PC-9 (cell line): ENCODE data around the gene EVI5L. TPM values are rescaled to one million over a fixed set of nuclear protein-coding genes. Genes with fewer than 3 reads are reported as not detected.

Experiments
- BruUV-seq: library from RNA; stranded (reverse); fragments of 400-500 nt; replicated peaks from 2 replicates; lab custom pipeline; 2021; lab: Mats Ljungman, UMichigan
- CTCF ChIA-PET: fragments of 300-600 bp; sonication (Branson Sonifier 250); formaldehyde crosslinking; loops from one replicate; lab custom pipeline; 2022; ENCODE audit warnings: antibody characterized with exemption; lab: Charles Lee
- POLR2A ChIA-PET: fragments of 300-600 bp; sonication (Branson Sonifier 250); formaldehyde crosslinking; loops from one replicate; lab custom pipeline; 2022; ENCODE audit warnings: antibody characterized with exemption; ENCODE audit not compliant: unreplicated experiment; lab: Charles Lee
- DNase-seq, 2 experiments: peaks; one replicate each; pipeline versions ENCODE4 v3.0.0 to v3.0.0-alpha.2; 2015 to 2022; ENCODE audit warnings: mixed read lengths in 1 of 2
- H2AFZ ChIP-seq: fragments of 200-600 bp; sonication (generic); 2 replicates; pipeline ENCODE4 v1.8.1; 2017; ENCODE audit warnings: antibody characterized with exemption
- H3F3A ChIP-seq: fragments of 200-600 bp; sonication (generic); 2 replicates; pipeline ENCODE4 v1.8.1; 2017; ENCODE audit warnings: antibody characterized with exemption, mild to moderate bottlenecking, low read depth; ENCODE audit not compliant: insufficient read depth
- H3K27ac ChIP-seq: fragments of 200-600 bp; sonication (generic); 2 replicates; pipeline ENCODE4 v1.6.1; 2016; ENCODE audit warnings: mixed run types
- H3K27me3 ChIP-seq: fragments of 200-600 bp; sonication (generic); 2 replicates; pipeline ENCODE4 v1.6.1; 2016; ENCODE audit warnings: low read depth, mixed run types; ENCODE audit not compliant: insufficient read depth
- H3K36me3 ChIP-seq: fragments of 200-600 bp; sonication (generic); 2 replicates; pipeline ENCODE4 v1.6.1; 2016; ENCODE audit warnings: low read depth, mixed run types
- H3K4me1 ChIP-seq: fragments of 200-600 bp; sonication (generic); replicated peaks from 2 replicates; pipeline ENCODE4 v1.6.1; 2016; ENCODE audit warnings: mixed run types; ENCODE audit not compliant: insufficient read depth
- H3K4me2 ChIP-seq: fragments of 200-600 bp; sonication (generic); 2 replicates; pipeline ENCODE4 v1.6.1; 2017; ENCODE audit warnings: mixed run types
- H3K4me3 ChIP-seq: fragments of 200-600 bp; sonication (generic); 2 replicates; pipeline ENCODE4 v1.6.1; 2016; ENCODE audit warnings: mixed run types
- H3K79me2 ChIP-seq: fragments of 200-600 bp; sonication (generic); 2 replicates; pipeline ENCODE4 v1.6.1; 2017; ENCODE audit warnings: low read depth, mixed run types
- H3K9me2 ChIP-seq: fragments of 200-600 bp; sonication (generic); 2 replicates; pipeline ENCODE4 v1.8.1; 2017; ENCODE audit warnings: mild to moderate bottlenecking; ENCODE audit not compliant: insufficient read depth
- H3K9me3 ChIP-seq: fragments of 200-600 bp; sonication (generic); 2 replicates; pipeline ENCODE4 v1.8.1; 2016; ENCODE audit warnings: low read depth; ENCODE audit not compliant: insufficient read depth
- H4K20me1 ChIP-seq: fragments of 200-600 bp; sonication (generic); 2 replicates; pipeline ENCODE4 v1.8.1; 2017; ENCODE audit not compliant: insufficient read depth
- EZH2 ChIP-seq: fragments of 200-600 bp; sonication (generic); IDR thresholded peaks from 2 replicates; pipeline ENCODE4 v1.8.0; 2017; ENCODE audit warnings: antibody characterized with exemption, low read depth
- intact Hi-C: fragments of 100-400 bp; cut with micrococcal nuclease; formaldehyde crosslinking; loops from one replicate; pipeline ENCODE4 v1.10.0; 2022; ENCODE audit not compliant: unreplicated experiment
- total RNA-seq: library from RNA; stranded (reverse); gene quantifications from 2 replicates; pipeline ENCODE4 v1.2.3, GENCODE V29; 2021
- TF ChIP-seq, protein P1 (sequence below): fragments of 200-600 bp; sonication (generic); conservative IDR thresholded peaks from 2 replicates; pipeline ENCODE4 v1.6.1; 2017; ENCODE audit warnings: mixed run types, antibody characterized with exemption, mild to moderate bottlenecking, moderate library complexity

Gene EVI5L
- total RNA-seq, 1 experiment from 2014 or later: 19.2 TPM

DNA sequence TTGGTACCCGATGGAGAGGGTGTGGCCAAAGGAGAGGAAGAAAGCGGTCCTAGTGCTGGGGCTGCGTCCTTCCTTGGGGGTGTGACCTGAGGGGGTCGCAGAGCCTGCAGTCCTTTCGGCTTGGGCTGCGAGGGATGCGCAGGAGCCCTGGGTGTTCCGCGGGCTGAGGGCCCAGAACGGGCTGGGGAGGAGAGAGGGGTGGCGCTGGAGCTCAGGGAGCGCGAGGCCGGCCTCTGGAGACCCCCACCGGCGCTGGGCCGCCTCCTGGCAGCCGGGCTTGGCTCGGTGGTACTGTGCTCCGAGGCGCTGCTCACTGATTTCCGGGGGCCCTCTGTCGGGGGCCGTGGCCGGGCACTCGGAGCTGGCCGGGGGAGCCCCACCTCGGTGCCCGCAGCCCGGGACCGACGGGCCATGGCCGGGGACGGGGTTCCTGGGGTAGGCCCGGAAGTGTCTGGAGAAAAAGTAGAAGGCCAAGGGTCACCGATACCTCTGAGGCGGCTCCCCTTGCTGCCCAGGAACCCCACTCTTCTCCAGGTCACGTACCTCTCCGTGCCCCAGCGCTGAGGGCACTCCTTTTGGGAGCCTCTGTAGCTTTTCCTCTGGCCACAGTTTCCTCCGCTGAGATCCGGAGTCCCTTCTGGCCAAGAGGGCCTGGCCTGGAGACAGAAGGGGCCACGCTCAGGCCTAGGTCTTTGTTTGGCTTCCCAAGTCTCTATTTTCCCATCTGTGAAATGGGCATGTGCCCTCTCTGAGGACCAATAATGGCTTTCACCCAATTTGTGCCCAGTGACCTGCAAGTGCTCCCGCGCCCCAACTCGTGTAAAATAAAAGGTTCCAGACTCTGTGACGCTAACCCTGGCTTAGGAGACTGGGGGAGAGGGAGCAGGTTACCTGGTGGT is 42.5 kb downstream of the EVI5L start:
- ChIA-PET POLR2A (interaction anchor here (1.0 kb wide), 1 partner anchor 47 kb away, joined by 8 read pairs; the partner anchor contains the start of gene SNAPC2), CTCF (no interaction called here)
- H3K9me3 ChIP-seq: no peaks in the 10 kb centered on the region
- H3K36me3 ChIP-seq: no peaks in the 10 kb centered on the region
- H3K79me2 ChIP-seq: no peaks in the 10 kb centered on the region
- no peak for DNase-seq
- no peak overlapping the region for H3K27ac ChIP-seq
- H2AFZ ChIP-seq: no peak overlapping the region
- TF ChIP-seq, protein P1, sequence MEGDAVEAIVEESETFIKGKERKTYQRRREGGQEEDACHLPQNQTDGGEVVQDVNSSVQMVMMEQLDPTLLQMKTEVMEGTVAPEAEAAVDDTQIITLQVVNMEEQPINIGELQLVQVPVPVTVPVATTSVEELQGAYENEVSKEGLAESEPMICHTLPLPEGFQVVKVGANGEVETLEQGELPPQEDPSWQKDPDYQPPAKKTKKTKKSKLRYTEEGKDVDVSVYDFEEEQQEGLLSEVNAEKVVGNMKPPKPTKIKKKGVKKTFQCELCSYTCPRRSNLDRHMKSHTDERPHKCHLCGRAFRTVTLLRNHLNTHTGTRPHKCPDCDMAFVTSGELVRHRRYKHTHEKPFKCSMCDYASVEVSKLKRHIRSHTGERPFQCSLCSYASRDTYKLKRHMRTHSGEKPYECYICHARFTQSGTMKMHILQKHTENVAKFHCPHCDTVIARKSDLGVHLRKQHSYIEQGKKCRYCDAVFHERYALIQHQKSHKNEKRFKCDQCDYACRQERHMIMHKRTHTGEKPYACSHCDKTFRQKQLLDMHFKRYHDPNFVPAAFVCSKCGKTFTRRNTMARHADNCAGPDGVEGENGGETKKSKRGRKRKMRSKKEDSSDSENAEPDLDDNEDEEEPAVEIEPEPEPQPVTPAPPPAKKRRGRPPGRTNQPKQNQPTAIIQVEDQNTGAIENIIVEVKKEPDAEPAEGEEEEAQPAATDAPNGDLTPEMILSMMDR: no peak
- TF ChIP-seq EZH2: no peak
- peak overlapping the region; percentile 19; the same call in 1 of the 2 replicates for H3K4me2 ChIP-seq
- H3K4me1 ChIP-seq: peaks cover 29% of the 10 kb centered on the region
- no TSS peak for BruUV-seq
- peaks cover 40% of the 10 kb centered on the region for H3F3A ChIP-seq
- H3K4me3 ChIP-seq: no peak overlapping the region
- intact Hi-C loops: loop anchor here (2.0 kb wide), 1 partner anchor 42 kb away; the partner anchor contains the start of gene EVI5L
- no peaks in the 10 kb centered on the region for H3K9me2 ChIP-seq
- H4K20me1 ChIP-seq: no peaks in the 10 kb centered on the region
- no peaks in the 10 kb centered on the region for H3K27me3 ChIP-seq

DNA sequence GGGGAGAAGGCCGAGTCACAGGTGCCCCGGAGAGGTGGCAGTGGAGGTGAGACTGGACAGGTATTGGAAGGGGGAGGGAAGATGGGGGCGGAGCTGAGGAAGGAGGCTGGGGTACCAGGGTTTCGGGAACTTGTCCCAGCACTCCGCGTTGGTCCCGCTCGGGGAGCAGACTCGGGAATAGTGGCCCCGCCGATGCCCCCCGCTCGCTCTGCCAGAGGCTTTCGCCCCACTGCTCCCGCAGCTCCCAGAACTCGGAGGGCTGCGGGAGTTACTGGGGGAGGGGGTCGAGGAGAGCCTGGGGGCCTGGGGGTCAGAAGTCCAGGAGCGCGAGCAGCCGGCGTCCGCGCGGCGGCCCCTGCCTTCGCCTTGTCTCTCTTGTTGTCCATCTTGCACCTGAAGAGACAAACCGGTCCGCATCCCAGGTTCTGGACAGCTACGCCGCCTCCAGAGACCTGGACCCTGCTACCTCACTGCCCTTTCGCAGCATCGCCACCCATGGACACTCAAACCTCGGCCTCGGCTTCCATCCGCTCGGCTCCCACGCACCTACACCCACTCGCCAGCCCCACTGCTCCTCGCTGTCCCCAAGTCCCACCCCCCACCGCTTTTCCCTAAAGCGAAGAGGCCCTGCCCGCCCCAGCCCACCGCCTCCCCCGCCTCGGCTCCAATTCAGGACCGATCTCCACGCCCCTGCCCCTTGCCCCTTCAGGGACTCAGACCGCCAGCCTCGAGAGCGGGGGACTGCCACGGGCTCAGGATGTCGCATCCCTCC is 43.5 kb downstream of the EVI5L start:
- ChIA-PET POLR2A (no interaction called here), CTCF (no interaction called here)
- H3K4me3 ChIP-seq: peak overlapping the region; percentile 71; the same call in 1 of the 2 replicates
- peaks cover 20% of the 10 kb centered on the region for H3K4me1 ChIP-seq
- no peak for DNase-seq
- H3K36me3 ChIP-seq: no peaks in the 10 kb centered on the region
- TF ChIP-seq, protein P1: no peak
- TF ChIP-seq EZH2: no peak
- no peaks in the 10 kb centered on the region for H3K27me3 ChIP-seq
- H3K9me3 ChIP-seq: no peaks in the 10 kb centered on the region
- no peaks in the 10 kb centered on the region for H3K79me2 ChIP-seq
- intact Hi-C loops: loop anchor here (2.0 kb wide), 1 partner anchor 43 kb away; the partner anchor contains the start of gene EVI5L
- no TSS peak for BruUV-seq
- 0 out of 2 replicates have a peak overlapping the region, but pooled peaks have one; percentile 72 for H2AFZ ChIP-seq
- H3K4me2 ChIP-seq: peak overlapping the region; percentile 79
- no peaks in the 10 kb centered on the region for H3K9me2 ChIP-seq
- peaks cover 40% of the 10 kb centered on the region for H3F3A ChIP-seq
- H3K27ac ChIP-seq: no peak overlapping the region
- H4K20me1 ChIP-seq: no peaks in the 10 kb centered on the region
